ENCODE results near the gene SLC43A1. TPM values are rescaled to one million over a fixed set of nuclear protein-coding genes. Genes with fewer than 3 reads are reported as not detected.
A peak's percentile ranks its signal among the peaks of the same experiment; 100 is the strongest.

The SLC43A1 gene
- total RNA-seq, 1 donor from 2014 or later, result 5.6 TPM

DNA sequence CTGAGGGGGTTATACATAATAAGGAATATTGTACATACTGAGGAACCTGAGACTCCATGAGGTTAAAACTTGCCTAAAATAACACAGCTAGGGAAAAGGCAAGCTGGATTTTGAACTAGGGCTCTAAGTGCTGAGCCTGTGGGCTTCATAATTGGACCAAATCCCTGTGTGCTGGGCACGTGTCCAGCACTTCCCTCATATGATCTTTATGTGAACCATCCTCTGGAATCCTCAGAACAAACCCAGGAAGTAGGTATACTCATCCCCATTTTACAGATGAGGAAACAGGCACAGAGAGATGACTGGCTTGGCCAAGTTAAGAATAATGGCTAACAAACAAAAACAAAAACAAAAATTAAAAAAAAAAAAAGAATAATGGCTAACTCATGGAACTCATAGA is 40.3 kb downstream of the SLC43A1 start:
- no peak for DNase-seq (ENCODE audit: low spot score)
- H3K27ac Mint-ChIP-seq (ENCODE audit: unreplicated experiment), result no peak overlapping the region
- H3K36me3 Mint-ChIP-seq (ENCODE audit: low read depth), result no peaks in the 10 kb centered on the region
- H3K27me3 Mint-ChIP-seq (ENCODE audit: low read depth), result peaks cover 55% of the 10 kb centered on the region
- no peak overlapping the region for H3K4me3 Mint-ChIP-seq (ENCODE audit: unreplicated experiment)
- TF ChIP-seq CTCF (IDR thresholded peaks at IDR 0.05), result no peak
- H3K4me1 Mint-ChIP-seq (ENCODE audit: low read depth), result peaks cover 10% of the 10 kb centered on the region
- no peaks in the 10 kb centered on the region for H3K9me3 Mint-ChIP-seq (ENCODE audit: low read depth)

GRCh38 chr11:57474803-57475115 is 40.7 kb downstream of the SLC43A1 start:
- H3K27me3 Mint-ChIP-seq (ENCODE audit: low read depth), result peaks cover 53% of the 10 kb centered on the region
- H3K9me3 Mint-ChIP-seq (ENCODE audit: low read depth), result no peaks in the 10 kb centered on the region
- no peaks in the 10 kb centered on the region for H3K36me3 Mint-ChIP-seq (ENCODE audit: low read depth)
- no peak overlapping the region for H3K4me3 Mint-ChIP-seq (ENCODE audit: unreplicated experiment)
- H3K27ac Mint-ChIP-seq (ENCODE audit: unreplicated experiment), result no peak overlapping the region
- no peak for TF ChIP-seq CTCF (IDR thresholded peaks at IDR 0.05)
- peak; percentile 53 for DNase-seq (ENCODE audit: low spot score)
- H3K4me1 Mint-ChIP-seq (ENCODE audit: low read depth), result peaks cover 10% of the 10 kb centered on the region

GRCh38 chr11:57474017-57474802 is 41.3 kb downstream of the SLC43A1 start:
- DNase-seq (ENCODE audit: low spot score), result peak; percentile 61
- Mint-ChIP-seq H3K36me3 (ENCODE audit: low read depth) (no peaks in the 10 kb centered on the region), H3K4me3 (ENCODE audit: unreplicated experiment) (no peak overlapping the region), H3K27me3 (ENCODE audit: low read depth) (peaks cover 47% of the 10 kb centered on the region), H3K27ac (ENCODE audit: unreplicated experiment) (no peak overlapping the region), H3K4me1 (ENCODE audit: low read depth) (peaks cover 10% of the 10 kb centered on the region), H3K9me3 (ENCODE audit: low read depth) (no peaks in the 10 kb centered on the region)
- no peak for TF ChIP-seq CTCF (IDR thresholded peaks at IDR 0.05)

- H3K27me3 Mint-ChIP-seq (ENCODE audit: low read depth), result peaks cover 42% of the 10 kb centered on the region
- H3K4me1 Mint-ChIP-seq (ENCODE audit: low read depth), result peaks cover 10% of the 10 kb centered on the region
- no peak overlapping the region for H3K4me3 Mint-ChIP-seq (ENCODE audit: unreplicated experiment)
- no peaks in the 10 kb centered on the region for H3K9me3 Mint-ChIP-seq (ENCODE audit: low read depth)
- no peak overlapping the region for H3K27ac Mint-ChIP-seq (ENCODE audit: unreplicated experiment)
- DNase-seq (ENCODE audit: low spot score), result peak; percentile 29
- H3K36me3 Mint-ChIP-seq (ENCODE audit: low read depth), result no peaks in the 10 kb centered on the region
- TF ChIP-seq CTCF (IDR thresholded peaks at IDR 0.05), result no peak
Measured at GRCh38 chr11:57473285-57473841, 42.1 kb downstream of the SLC43A1 start.

GRCh38 chr11:57471496-57471895 is 44.0 kb downstream of the SLC43A1 start:
- no peak overlapping the region for H3K4me3 Mint-ChIP-seq (ENCODE audit: unreplicated experiment)
- no peak for TF ChIP-seq CTCF (IDR thresholded peaks at IDR 0.05)

More at GRCh38 chr11:57471496-57471895, 44.0 kb downstream of the SLC43A1 start:
- Mint-ChIP-seq H3K9me3 (ENCODE audit: low read depth) (no peaks in the 10 kb centered on the region), H3K4me1 (ENCODE audit: low read depth) (peaks cover 5% of the 10 kb centered on the region), H3K27ac (ENCODE audit: unreplicated experiment) (no peak overlapping the region), H3K27me3 (ENCODE audit: low read depth) (peaks cover 32% of the 10 kb centered on the region), H3K36me3 (ENCODE audit: low read depth) (no peaks in the 10 kb centered on the region)
- DNase-seq (ENCODE audit: low spot score), result peak; percentile 51
